HepG2 (cell line): ENCODE measurements around the gene F12. TPM values are rescaled to one million over a fixed set of nuclear protein-coding genes. Genes with fewer than 3 reads are reported as not detected.
A peak's percentile ranks its signal among the peaks of the same experiment; 100 is the strongest.

ENCODE experiments used
- ATF2 ChIP-seq: sonication (generic); formaldehyde crosslinking; IDR thresholded peaks from 2 replicates; pipeline ENCODE4 v1.4.0; 2020; ENCODE audit warnings: missing genetic modification reagents
- DMAP1 ChIP-seq: IDR thresholded peaks from 2 replicates; pipeline ENCODE4 v1.6.1; 2016
- FOSL2 ChIP-seq: sonication (generic); formaldehyde crosslinking; IDR thresholded peaks from 2 replicates; pipeline ENCODE4 v1.4.0; 2020; ENCODE audit warnings: missing genetic modification reagents
- KAT8 ChIP-seq: IDR thresholded peaks from 2 replicates; pipeline ENCODE4 v1.6.1; 2016; ENCODE audit warnings: missing genetic modification reagents, missing compliant biosample characterization
- KDM1A ChIP-seq: IDR thresholded peaks from 2 replicates; pipeline ENCODE4 v1.6.1; 2016; ENCODE audit warnings: missing compliant biosample characterization
- KDM2A ChIP-seq: sonication (generic); formaldehyde crosslinking; IDR thresholded peaks from 2 replicates; pipeline ENCODE4 v1.4.0; 2020; ENCODE audit warnings: low read depth, missing genetic modification reagents, borderline replicate concordance
- MAX ChIP-seq: IDR thresholded peaks from 2 replicates; pipeline ENCODE4 v1.6.1; 2012; ENCODE audit warnings: inconsistent platforms
- MXD4 ChIP-seq: IDR thresholded peaks from 2 replicates; pipeline ENCODE4 v1.6.1; 2016; ENCODE audit warnings: mild to moderate bottlenecking, missing biosample characterization, missing genetic modification reagents
- PHF20 ChIP-seq: sonication (generic); formaldehyde crosslinking; IDR thresholded peaks from 2 replicates; pipeline ENCODE4 v1.5.0; 2020; ENCODE audit warnings: mild to moderate bottlenecking, missing genetic modification reagents
- SALL1 ChIP-seq: sonication (generic); formaldehyde crosslinking; IDR thresholded peaks from 2 replicates; pipeline ENCODE4 v1.8.0; 2022; ENCODE audit warnings: mild to moderate bottlenecking, missing genetic modification reagents
- SP1 ChIP-seq, 2 experiments: fragments of 450-650 bp in 1 of 2; sonication (generic) in 1 of 2; formaldehyde crosslinking in 1 of 2; IDR thresholded peaks; 2 replicates each; pipeline versions ENCODE4 v1.4.0 to v1.6.1; 2016 to 2020; ENCODE audit warnings: missing genetic modification reagents in 1 of 2
- TFE3 ChIP-seq: IDR thresholded peaks from 2 replicates; pipeline ENCODE4 v1.6.1; 2016
- ZGPAT ChIP-seq: IDR thresholded peaks from 2 replicates; pipeline ENCODE4 v1.6.1; 2016; ENCODE audit warnings: mild to moderate bottlenecking
- ZMYM3 ChIP-seq: sonication (generic); formaldehyde crosslinking; IDR thresholded peaks from 2 replicates; pipeline ENCODE4 v1.5.1; 2020; ENCODE audit warnings: mild to moderate bottlenecking, missing genetic modification reagents
- ZMYM4 ChIP-seq: sonication (generic); formaldehyde crosslinking; IDR thresholded peaks from 2 replicates; pipeline ENCODE4 v1.8.1; 2023; ENCODE audit warnings: mild to moderate bottlenecking, missing genetic modification reagents
- ZNF280D ChIP-seq: sonication (generic); formaldehyde crosslinking; IDR thresholded peaks from 2 replicates; pipeline ENCODE4 v1.5.1; 2020; ENCODE audit warnings: mild to moderate bottlenecking, missing genetic modification reagents
- ZNF331 ChIP-seq: sonication (generic); formaldehyde crosslinking; IDR thresholded peaks from 2 replicates; pipeline ENCODE4 v1.4.0; 2020; ENCODE audit warnings: missing genetic modification reagents
- ZNF513 ChIP-seq: sonication (generic); formaldehyde crosslinking; conservative IDR thresholded peaks from 2 replicates; pipeline ENCODE4 v1.5.0; 2020; ENCODE audit warnings: missing genetic modification reagents
- ZNF768 ChIP-seq: sonication (generic); formaldehyde crosslinking; IDR thresholded peaks from 2 replicates; pipeline ENCODE4 v1.4.0; 2020; ENCODE audit warnings: missing genetic modification reagents
- ZNF792 ChIP-seq: IDR thresholded peaks from 2 replicates; pipeline ENCODE4 v1.6.1; 2016
- polyA plus RNA-seq, 8 experiments: library from polyadenylated mRNA; depleted of rRNA in 3 of 8; stranded (reverse) in 7 of 8; unstranded in 1 of 8; fragments of >200 nt; fragmentation: Illumina TruSeq in 4 of 8; extraction: Trizol in 4 of 8; gene quantifications; 2 replicates each; pipeline versions ENCODE4 v1.2.1 to v1.2.3, GENCODE V29; 2011 to 2016; ENCODE audit warnings: low read depth in 4 of 8, missing spikeins in 1 of 8, mixed read lengths in 1 of 8; ENCODE audit not compliant: insufficient read depth in 1 of 8
- total RNA-seq, 5 experiments: library from RNA; depleted of rRNA; stranded (reverse); fragments of >200 nt; fragmentation: Illumina TruSeq; extraction: Trizol; gene quantifications; 2 replicates each; pipeline ENCODE4 v1.2.3, GENCODE V29; 2016; ENCODE audit warnings: low read depth in 1 of 5

Gene F12
- total and polyA plus RNA-seq, 2 of the 13 experiments (the other 11 are each of a cell fraction or from before 2014, with no cell fraction given) = 2.5 to 3.0 TPM

- 0 out of 2 replicates have a peak, but pooled peaks have one; percentile 43 for TF ChIP-seq ZNF280D (CRISPR knock-in tag)
- peak; percentile 87 for TF ChIP-seq ZMYM3 (CRISPR knock-in tag)
- TF ChIP-seq ZNF331 (CRISPR knock-in tag) = 0 out of 2 replicates have a peak, but pooled peaks have one; percentile 52
- peak; percentile 66; the same call in 1 of the 2 replicates for TF ChIP-seq DMAP1 (CRISPR knock-in tag)
- no peak; the same call in 1 of the 2 replicates for TF ChIP-seq ZGPAT (CRISPR knock-in tag)
- no peak for TF ChIP-seq ZMYM4 (CRISPR knock-in tag)
- peak; percentile 53; the same call in 1 of the 2 replicates for TF ChIP-seq TFE3 (CRISPR knock-in tag)
- TF ChIP-seq KDM1A (CRISPR knock-in tag) = peak; percentile 83
- TF ChIP-seq KAT8 = peak; percentile 51; the same call in 1 of the 2 replicates
- peak; percentile 73 for TF ChIP-seq KDM2A (CRISPR knock-in tag)
- TF ChIP-seq MAX = peak; percentile 96
- TF ChIP-seq SALL1 (CRISPR knock-in tag) = peak; percentile 56
- peak; percentile 34; the same call in 1 of the 2 replicates for TF ChIP-seq FOSL2 (CRISPR knock-in tag)
- TF ChIP-seq ATF2 (CRISPR knock-in tag) = 0 out of 2 replicates have a peak, but pooled peaks have one; percentile 58
- peak; percentile 85; the same call in 1 of the 2 replicates for TF ChIP-seq MXD4 (CRISPR knock-in tag)
- no peak for TF ChIP-seq PHF20 (CRISPR knock-in tag)
- no peak for TF ChIP-seq SP1 (IDR thresholded peaks at IDR 0.05)
- 0 out of 2 replicates have a peak, but pooled peaks have one; percentile 23 for TF ChIP-seq SP1 (CRISPR knock-in tag; IDR thresholded peaks at IDR 0.05)
- TF ChIP-seq ZNF513 (CRISPR knock-in tag) = no peak
- peak; percentile 83; the same call in 1 of the 2 replicates for TF ChIP-seq ZNF792 (CRISPR knock-in tag)
- peak; percentile 92 for TF ChIP-seq ZNF768 (CRISPR knock-in tag)
Observed at GRCh38 chr5:177390363-177391300, 18.7 kb downstream of the F12 start (continued).
